D721Med (cell line): Measurements from ENCODE around the gene TRDMT1.

Experiments used
- DNase-seq: peaks from one replicate; pipeline ENCODE4 v3.0.0; 2011; ENCODE audit warnings: low spot score; ENCODE audit not compliant: insufficient read length
- FAIRE-seq: peaks from 2 replicates; lab custom pipeline; 2011; peaks lifted over from hg19 to GRCh38; lab: Jason Lieb, UNC
- CTCF ChIP-seq: IDR thresholded peaks from 2 replicates; pipeline ENCODE4 v1.5.1; 2012; ENCODE audit warnings: mild to moderate bottlenecking, control low read depth; ENCODE audit not compliant: insufficient read depth; ENCODE audit errors: missing control alignments

Gene TRDMT1

GRCh38 chr10:17188644-17189172, 12.8 kb downstream of the TRDMT1 start:
- DNase-seq (no peak), FAIRE-seq (no peak)
- no peak for TF ChIP-seq CTCF

GRCh38 chr10:17185873-17186272, 15.6 kb downstream of the TRDMT1 start:
- TF ChIP-seq CTCF: no peak
- FAIRE-seq (no peak), DNase-seq (no peak)

GRCh38 chr10:17183110-17183509, 18.4 kb downstream of the TRDMT1 start:
- DNase-seq (no peak), FAIRE-seq (no peak)
- no peak for TF ChIP-seq CTCF

- FAIRE-seq: no peak
These were observed 19.7 kb downstream of the TRDMT1 start for GRCh38 chr10:17181751-17182150.

GRCh38 chr10:17181110-17181509, 20.4 kb downstream of the TRDMT1 start:
- TF ChIP-seq CTCF: no peak
- no peak for FAIRE-seq
- DNase-seq: no peak

More at GRCh38 chr10:17181751-17182150, 19.7 kb downstream of the TRDMT1 start:
- DNase-seq: no peak
- TF ChIP-seq CTCF: no peak

- FAIRE-seq: no peak
- TF ChIP-seq CTCF: no peak
- DNase-seq: no peak
These were observed 22.5 kb downstream of the TRDMT1 start for GRCh38 chr10:17179002-17179401.

GRCh38 chr10:17178006-17178405, 23.5 kb downstream of the TRDMT1 start:
- TF ChIP-seq CTCF: no peak
- no peak for DNase-seq
- no peak for FAIRE-seq
